Activated T-cell treated with anti-CD3 and anti-CD28 coated beads for 24 hours (primary cell): ENCODE results near the gene HDGFL1.

Experiments used
- DNase-seq: peaks from one replicate; pipeline ENCODE4 v3.0.0-alpha.2; 2020; ENCODE audit warnings: low read depth

Gene HDGFL1

DNA sequence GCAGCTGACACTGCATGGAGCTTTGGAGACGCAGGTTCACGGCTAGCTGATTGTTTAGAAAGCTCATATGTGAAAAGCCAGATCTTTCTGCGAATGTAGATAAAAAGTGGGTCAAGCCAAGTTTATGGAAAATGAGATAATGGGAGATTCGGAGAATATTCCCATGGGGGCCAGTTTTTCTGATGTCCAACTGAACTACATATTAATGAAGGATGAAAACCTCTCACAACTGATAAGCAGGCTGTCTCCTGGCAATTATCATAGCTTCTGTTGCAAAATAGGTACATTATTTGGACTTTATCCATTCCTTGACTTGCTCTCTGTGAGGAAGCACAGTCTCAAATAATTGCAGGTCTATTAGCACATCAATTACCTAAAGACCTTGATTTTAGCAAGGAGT, 21.1 kb downstream of the HDGFL1 start:
- DNase-seq = no peak

DNA sequence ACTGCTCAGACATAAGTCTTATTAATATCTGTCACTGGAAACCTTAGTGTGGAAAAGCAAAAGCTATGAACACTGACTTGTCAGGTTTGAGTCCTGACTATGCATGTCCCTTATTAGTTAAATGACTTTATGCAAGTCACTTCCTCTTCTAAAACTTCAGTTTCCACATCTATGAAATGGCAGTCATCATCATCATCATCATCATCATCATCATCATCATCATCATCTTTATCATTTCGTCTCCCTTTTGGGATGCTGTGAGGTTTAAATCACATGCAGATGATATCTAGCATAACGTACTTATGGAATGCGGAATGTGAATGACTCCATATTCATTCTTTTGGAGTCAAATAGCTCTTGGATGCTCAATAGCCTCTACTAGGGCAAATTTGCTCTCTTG, 24.5 kb downstream of the HDGFL1 start:
- DNase-seq = no peak

DNA sequence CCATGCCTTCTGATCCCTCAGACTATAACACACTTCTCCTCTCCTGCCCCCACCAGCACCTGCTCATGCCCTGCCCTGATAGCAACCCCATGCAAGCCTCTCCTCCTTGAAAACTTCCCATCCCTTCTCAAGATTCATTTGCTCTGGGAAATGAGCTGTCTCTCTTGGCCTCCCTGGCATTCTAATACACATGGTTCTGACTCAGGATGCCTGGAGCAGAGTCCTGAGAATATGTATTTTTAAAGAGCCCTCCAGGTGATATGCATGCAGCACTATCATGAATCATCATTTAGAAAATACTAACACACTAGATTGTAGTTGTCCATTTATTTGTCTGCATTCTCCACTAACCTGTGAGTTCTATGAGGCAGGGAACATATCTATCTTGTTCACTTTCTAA, 26.6 kb downstream of the HDGFL1 start:
- no peak for DNase-seq

DNA sequence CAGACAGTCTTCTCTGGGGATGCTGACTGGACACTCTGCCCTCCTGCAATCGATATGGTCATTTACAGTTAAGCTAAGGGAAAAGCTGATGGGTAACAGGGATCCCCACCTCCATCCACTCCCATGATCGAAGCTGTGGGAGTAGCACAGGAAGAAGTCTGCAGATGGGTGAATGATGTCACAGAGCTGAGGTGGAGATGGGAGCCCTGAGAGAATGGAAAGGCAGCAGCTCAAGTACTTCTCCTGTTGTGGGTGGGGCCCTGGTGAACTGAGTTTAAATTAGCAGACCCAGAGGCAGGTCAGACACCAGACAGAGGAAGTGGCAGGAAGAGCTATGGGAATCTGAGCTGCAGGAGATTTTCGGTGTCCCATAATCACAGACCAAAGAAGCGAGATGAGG, 29.0 kb downstream of the HDGFL1 start:
- no peak for DNase-seq

DNA sequence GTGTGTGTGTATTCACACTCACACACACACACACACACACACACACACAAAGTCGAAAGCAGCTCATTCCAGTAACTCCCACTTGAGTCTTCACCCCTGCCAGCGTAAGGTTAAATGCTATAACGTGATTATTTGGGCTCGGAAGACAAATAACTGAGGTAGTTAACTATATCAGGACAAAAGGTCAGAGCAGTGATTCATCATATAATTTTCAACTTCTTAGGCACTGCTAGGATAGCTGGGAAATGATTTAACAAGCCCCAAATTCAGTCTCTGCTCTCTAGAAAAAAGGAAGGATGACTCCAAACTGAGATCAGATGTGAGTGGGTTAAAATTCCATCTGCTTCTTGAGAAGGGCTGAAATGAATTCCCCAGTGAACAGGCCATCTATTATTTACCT, 30.7 kb downstream of the HDGFL1 start:
- no peak for DNase-seq

DNA sequence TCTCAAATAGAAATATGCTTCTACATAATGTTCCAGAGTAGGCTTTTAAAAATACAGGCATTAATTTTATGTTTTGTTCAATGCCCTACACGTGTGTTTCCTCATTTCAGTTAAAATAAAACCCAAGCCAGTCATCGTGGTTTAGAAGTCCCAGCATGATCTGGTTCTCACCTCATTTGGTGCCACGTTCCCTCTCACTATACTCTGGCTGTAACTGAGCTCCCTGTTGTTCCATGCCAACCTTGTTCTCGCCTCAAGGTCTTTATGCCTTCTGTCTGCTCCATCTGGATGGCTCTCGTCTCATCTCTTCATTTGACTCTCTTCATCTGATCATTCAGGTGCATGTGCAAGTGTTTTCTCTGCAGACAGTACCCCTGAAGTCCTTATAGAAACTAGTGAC, 32.6 kb downstream of the HDGFL1 start:
- DNase-seq = no peak

DNA sequence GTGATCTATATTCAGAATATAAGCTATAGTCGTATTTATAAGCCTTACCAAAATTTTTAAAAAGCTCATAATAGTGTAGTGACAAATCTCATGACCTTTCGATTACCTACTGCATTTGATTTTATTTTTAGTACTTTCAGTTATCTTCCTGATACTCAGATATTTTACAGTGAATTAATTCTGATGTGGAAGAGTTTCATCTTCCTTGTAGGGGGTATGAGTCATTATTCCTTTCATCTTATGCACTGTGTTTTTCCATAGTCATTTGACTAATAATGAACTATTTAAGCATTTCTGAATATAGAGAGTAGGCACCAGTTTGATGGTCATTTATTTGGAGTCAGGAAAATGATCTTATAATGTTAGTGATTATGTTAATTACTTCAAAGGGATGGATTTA, 36.4 kb downstream of the HDGFL1 start:
- DNase-seq = no peak

DNA sequence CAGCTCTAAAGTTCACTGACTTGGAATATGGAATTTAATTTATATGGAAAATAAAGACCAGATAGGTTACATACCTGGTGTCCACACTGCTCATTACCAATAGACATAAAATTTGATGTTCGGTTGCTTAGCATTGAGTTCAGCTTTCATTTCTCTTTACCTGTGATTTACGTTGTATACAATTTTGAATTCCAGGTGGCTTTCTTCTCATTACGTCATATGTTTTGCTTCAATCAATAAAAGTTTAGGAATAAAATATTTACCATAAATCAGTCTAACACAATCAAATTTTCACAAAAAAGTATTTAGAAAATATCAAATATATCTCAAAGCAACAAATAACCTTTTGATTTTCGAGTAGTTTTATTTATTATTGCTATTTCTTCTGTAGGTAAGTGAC, 40.8 kb downstream of the HDGFL1 start:
- DNase-seq = no peak

DNA sequence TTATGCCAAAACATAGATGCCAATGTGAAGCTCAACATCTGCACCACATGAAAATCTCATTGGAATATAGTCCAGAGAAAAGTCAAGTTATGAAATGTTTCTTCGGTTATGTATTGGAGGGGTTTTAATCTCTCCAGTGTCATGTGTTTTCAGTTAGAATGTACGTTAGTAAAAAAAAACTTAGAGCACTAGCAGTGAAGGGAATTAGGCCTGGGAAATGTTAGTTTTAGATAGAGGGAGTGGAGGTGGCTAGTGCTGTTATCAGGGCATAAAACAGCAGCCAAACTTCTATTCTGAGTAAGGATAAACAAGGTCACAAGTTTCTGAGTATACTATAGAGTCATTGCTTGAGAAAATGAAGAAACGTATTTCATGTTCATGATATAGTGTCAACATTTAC, 42.9 kb downstream of the HDGFL1 start:
- DNase-seq = no peak

DNA sequence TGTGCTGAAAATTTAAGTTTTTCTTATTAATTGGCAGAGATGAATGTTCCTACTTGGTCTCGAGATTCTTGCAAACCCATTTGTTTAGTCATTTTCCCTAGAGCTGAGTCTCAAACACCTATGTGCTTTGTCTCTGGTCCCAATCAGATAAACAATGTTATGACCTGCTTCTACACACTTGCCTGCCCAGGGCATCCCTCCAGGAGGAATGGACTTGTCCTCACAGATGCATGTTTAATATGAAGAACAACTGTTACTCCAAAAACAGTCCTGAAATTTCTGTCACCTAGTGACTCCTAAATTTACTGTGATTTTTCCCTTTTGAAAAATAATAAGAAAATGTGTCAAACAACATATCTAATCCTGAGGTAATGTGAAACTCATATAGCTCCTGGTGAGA, 43.7 kb downstream of the HDGFL1 start:
- no peak for DNase-seq

DNA sequence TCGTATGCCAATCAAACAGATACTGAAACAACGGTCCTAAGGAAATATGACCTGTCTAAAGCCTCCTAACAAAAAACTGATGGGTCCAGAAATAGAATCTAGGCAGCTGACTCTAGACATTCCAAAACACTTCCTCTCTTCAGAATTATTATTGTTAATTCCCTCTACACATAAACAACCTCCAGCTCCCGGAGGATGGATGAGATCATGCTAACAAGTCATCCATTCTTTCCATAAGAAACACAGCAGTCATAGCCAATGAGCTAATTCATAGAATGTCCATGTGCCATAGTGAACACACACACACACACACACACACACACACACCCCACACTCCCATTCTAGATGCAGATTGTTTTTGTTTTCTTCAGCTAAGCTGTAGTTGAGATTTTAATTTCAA, 44.3 kb downstream of the HDGFL1 start:
- DNase-seq = no peak

DNA sequence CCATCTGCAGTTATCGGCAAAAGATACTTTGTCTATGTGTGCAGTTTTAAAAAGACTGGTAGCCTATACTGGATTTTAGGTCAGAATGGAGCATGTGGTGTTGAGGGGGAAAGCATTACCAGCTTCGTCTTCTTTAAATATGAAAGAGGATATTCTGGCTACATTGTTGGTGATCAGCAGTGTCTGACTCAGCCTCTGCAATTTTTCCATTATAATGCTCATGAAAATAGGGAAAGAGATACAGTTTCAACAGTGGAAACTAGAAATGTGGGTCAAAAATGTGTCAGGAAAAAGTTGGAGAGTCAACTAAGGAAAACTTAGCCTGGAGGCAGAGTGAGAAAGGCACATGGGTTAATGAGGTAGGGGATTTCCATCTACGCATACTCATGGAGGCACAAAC, 45.2 kb downstream of the HDGFL1 start:
- no peak for DNase-seq

DNA sequence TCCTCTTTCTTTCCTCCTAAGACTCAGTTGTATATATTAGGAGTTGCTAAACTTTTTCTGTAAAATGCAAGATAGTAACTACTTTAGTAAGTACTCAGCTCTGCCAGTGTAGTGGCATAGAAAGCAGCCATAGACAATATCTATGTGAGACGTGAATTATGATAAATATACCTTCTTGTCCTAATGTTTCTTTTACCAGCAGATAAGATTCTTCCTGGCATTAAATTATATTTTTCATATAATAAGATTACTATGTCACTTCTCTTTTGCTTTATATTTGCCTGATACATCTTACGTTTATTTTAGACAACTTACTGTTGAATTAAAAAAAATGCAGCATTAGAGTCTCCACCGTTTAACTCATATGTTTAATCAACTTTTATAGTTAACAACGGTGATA, 51.7 kb downstream of the HDGFL1 start:
- DNase-seq = no peak
